Mesendoderm (in vitro differentiated cells): ENCODE measurements around the gene TMCO2.

ENCODE experiments used
- DNase-seq: peaks from one replicate; pipeline ENCODE4 v3.0.0; 2013
- H2AK5ac ChIP-seq: 2 replicates; pipeline ENCODE4 v1.6.1; 2013; ENCODE audit warnings: low read length, inconsistent platforms
- H2BK120ac ChIP-seq: 2 replicates; pipeline ENCODE4 v1.6.1; 2013; ENCODE audit warnings: low read depth, mild to moderate bottlenecking, low read length, moderate library complexity, mixed read lengths
- H2BK15ac ChIP-seq: replicated peaks from 2 replicates; pipeline ENCODE4 v1.6.1; 2013; ENCODE audit warnings: low read depth, mild to moderate bottlenecking, moderate library complexity
- H2BK5ac ChIP-seq: 2 replicates; pipeline ENCODE4 v1.6.1; 2013; ENCODE audit warnings: low read length, inconsistent platforms
- H3K18ac ChIP-seq: 2 replicates; pipeline ENCODE4 v1.6.1; 2013; ENCODE audit warnings: mild to moderate bottlenecking, low read length, mixed read lengths
- H3K23ac ChIP-seq: one replicate; pipeline ENCODE4 v1.6.1; 2013; ENCODE audit warnings: low read length
- H3K27ac ChIP-seq: 2 replicates; pipeline ENCODE4 v1.5.1; 2013; ENCODE audit warnings: low read depth, mild to moderate bottlenecking, inconsistent platforms, low read length, moderate library complexity
- H3K27me3 ChIP-seq: 2 replicates; pipeline ENCODE4 v1.6.1; 2013; ENCODE audit warnings: low read length, control low read depth, mild to moderate bottlenecking, inconsistent platforms; ENCODE audit not compliant: insufficient read depth, poor library complexity
- H3K36me3 ChIP-seq: 2 replicates; pipeline ENCODE4 v1.6.1; 2013; ENCODE audit warnings: low read length, inconsistent platforms; ENCODE audit not compliant: control insufficient read depth, insufficient read depth
- H3K4ac ChIP-seq: one replicate; pipeline ENCODE4 v1.6.1; 2013; ENCODE audit warnings: low read depth, mild to moderate bottlenecking, low read length, moderate library complexity
- H3K4me1 ChIP-seq: 2 replicates; pipeline ENCODE4 v1.6.1; 2013; ENCODE audit warnings: low read depth, low read length, inconsistent platforms; ENCODE audit not compliant: control insufficient read depth
- H3K4me2 ChIP-seq: 2 replicates; pipeline ENCODE4 v1.6.1; 2013; ENCODE audit warnings: low read length
- H3K4me3 ChIP-seq: 2 replicates; pipeline ENCODE4 v1.5.1; 2013; ENCODE audit warnings: mild to moderate bottlenecking, low read length
- H3K56ac ChIP-seq: one replicate; pipeline ENCODE4 v1.6.1; 2013; ENCODE audit warnings: low read length
- H3K79me1 ChIP-seq: 2 replicates; pipeline ENCODE4 v1.6.1; 2013; ENCODE audit warnings: low read length, inconsistent platforms
- H3K79me2 ChIP-seq: 2 replicates; pipeline ENCODE4 v1.6.1; 2013; ENCODE audit warnings: mild to moderate bottlenecking, low read length; ENCODE audit not compliant: control insufficient read depth, insufficient read depth
- H3K9ac ChIP-seq: 2 replicates; pipeline ENCODE4 v1.6.1; 2013; ENCODE audit warnings: low read length, inconsistent platforms
- H4K5ac ChIP-seq: one replicate; pipeline ENCODE4 v1.6.1; 2013; ENCODE audit warnings: low read length
- H4K8ac ChIP-seq: one replicate; pipeline ENCODE4 v1.6.1; 2013; ENCODE audit warnings: low read depth, mild to moderate bottlenecking, control low read depth, low read length, moderate library complexity
- WGBS: extraction: QIAGEN DNeasy Blood & Tissue Kit; methylation state at CpG from one replicate; pipeline ENCODE4 v1.1.7; 2013; ENCODE audit warnings: low lambda C conversion rate, missing lambda C conversion rate; ENCODE audit not compliant: insufficient coverage; ENCODE audit errors: extremely low coverage; 5-methylcytosine and 5-hydroxymethylcytosine counted together

The TMCO2 gene

DNA sequence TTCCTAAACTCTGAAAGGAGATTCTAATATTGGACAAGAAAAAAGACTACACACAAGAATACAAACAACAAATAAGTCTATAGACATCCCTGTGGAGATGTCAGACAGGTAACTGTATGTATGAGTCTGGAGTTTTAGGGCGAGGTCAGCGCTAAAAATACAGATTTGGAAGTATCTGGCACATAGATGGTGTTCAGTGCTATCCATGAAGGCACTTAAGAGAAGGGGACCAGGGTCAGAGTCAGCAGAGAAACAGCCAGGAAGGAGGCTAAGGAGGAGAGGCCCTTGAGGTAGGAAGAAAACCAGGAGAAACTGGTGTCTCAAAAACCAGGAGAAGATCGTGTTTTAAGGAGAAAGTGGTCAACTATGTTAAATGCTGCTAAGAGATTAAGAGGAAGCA, 28.4 kb downstream of the TMCO2 start:
- H3K79me1 ChIP-seq = peaks cover 2% of the 10 kb centered on the region
- no peak overlapping the region for H3K4me2 ChIP-seq
- no peak overlapping the region for H2BK5ac ChIP-seq
- no peak overlapping the region for H3K4ac ChIP-seq
- no peak overlapping the region for H3K56ac ChIP-seq
- H3K27me3 ChIP-seq = no peaks in the 10 kb centered on the region
- no peak overlapping the region for H2BK15ac ChIP-seq
- H4K8ac ChIP-seq = no peak overlapping the region
- H3K79me2 ChIP-seq = no peaks in the 10 kb centered on the region
- no peak overlapping the region for H2BK120ac ChIP-seq
- H3K4me1 ChIP-seq = no peaks in the 10 kb centered on the region
- DNase-seq = no peak
- H2AK5ac ChIP-seq = no peak overlapping the region
- no peak overlapping the region for H3K18ac ChIP-seq
- no peak overlapping the region for H3K9ac ChIP-seq
- no CpG with 5 or more reads among the region's 3 CpGs for WGBS
- H3K27ac ChIP-seq = no peak overlapping the region
- H3K4me3 ChIP-seq = no peak overlapping the region
- no peak overlapping the region for H3K23ac ChIP-seq
- H4K5ac ChIP-seq = no peak overlapping the region
- H3K36me3 ChIP-seq = no peaks in the 10 kb centered on the region

DNA sequence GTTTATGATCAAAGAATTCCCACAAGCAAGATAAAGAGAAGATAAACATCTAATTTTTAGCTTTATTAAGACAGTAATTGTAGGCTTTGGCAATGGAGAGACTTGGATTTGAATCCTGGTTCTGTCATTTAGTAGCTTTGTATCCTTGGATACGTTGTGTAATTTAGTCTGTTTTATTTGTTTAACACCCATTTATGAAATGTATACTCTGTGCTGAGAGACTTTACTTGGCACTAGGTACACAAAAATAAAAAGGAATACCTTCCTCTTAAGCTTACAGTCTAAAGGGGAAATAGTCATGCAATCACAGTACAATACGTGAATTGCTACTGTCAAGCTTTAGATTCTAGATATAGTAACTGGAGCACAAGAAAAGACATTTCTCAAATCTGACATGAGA, 34.1 kb downstream of the TMCO2 start:
- no peaks in the 10 kb centered on the region for H3K4me1 ChIP-seq
- H3K18ac ChIP-seq = no peak overlapping the region
- no peak overlapping the region for H3K27ac ChIP-seq
- peaks cover 2% of the 10 kb centered on the region for H3K36me3 ChIP-seq
- no peak for DNase-seq
- no peak overlapping the region for H4K8ac ChIP-seq
- H4K5ac ChIP-seq = no peak overlapping the region
- H3K27me3 ChIP-seq = no peaks in the 10 kb centered on the region
- H2BK15ac ChIP-seq = no peak overlapping the region
- H3K79me2 ChIP-seq = no peaks in the 10 kb centered on the region
- no peak overlapping the region for H3K23ac ChIP-seq
- no peak overlapping the region for H2AK5ac ChIP-seq
- H3K4ac ChIP-seq = no peak overlapping the region
- H3K79me1 ChIP-seq = no peaks in the 10 kb centered on the region
- WGBS = no CpG with 5 or more reads among the region's 2 CpGs
- no peak overlapping the region for H3K4me3 ChIP-seq
- H2BK120ac ChIP-seq = no peak overlapping the region
- H3K9ac ChIP-seq = no peak overlapping the region
- H3K56ac ChIP-seq = no peak overlapping the region
- H2BK5ac ChIP-seq = no peak overlapping the region
- H3K4me2 ChIP-seq = no peak overlapping the region

DNA sequence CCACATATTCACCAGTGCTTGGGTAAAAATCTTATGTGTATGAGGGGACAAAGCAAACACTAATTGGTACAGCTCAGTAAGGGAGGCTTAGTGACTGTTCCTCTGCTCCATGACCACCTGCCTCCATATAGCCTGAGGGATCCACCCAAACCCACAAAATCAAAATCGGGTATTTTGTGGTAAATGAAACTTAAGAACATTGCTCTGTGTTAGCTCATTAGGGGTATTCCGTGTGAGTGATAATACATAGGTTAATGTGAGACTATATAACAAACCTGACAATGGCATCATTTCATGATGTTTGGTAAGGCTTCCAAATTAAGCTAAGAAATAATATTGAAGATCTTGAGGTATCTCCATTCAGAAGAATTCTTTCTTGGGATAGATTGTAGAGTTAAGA, 43.6 kb downstream of the TMCO2 start:
- no peak overlapping the region for H3K4ac ChIP-seq
- H3K27ac ChIP-seq = no peak overlapping the region
- no peak overlapping the region for H3K9ac ChIP-seq
- H3K27me3 ChIP-seq = no peaks in the 10 kb centered on the region
- no peaks in the 10 kb centered on the region for H3K79me2 ChIP-seq
- H2BK120ac ChIP-seq = no peak overlapping the region
- no peak for DNase-seq
- no peak overlapping the region for H2AK5ac ChIP-seq
- no peak overlapping the region for H2BK15ac ChIP-seq
- H3K79me1 ChIP-seq = no peaks in the 10 kb centered on the region
- H3K4me3 ChIP-seq = no peak overlapping the region
- H3K4me1 ChIP-seq = no peaks in the 10 kb centered on the region
- no CpG with 5 or more reads among the region's 2 CpGs for WGBS
- no peak overlapping the region for H2BK5ac ChIP-seq
- H3K36me3 ChIP-seq = peaks cover 9% of the 10 kb centered on the region
- no peak overlapping the region for H3K23ac ChIP-seq
- H3K56ac ChIP-seq = no peak overlapping the region
- no peak overlapping the region for H3K18ac ChIP-seq
- H3K4me2 ChIP-seq = no peak overlapping the region
- H4K8ac ChIP-seq = no peak overlapping the region
- H4K5ac ChIP-seq = no peak overlapping the region

DNA sequence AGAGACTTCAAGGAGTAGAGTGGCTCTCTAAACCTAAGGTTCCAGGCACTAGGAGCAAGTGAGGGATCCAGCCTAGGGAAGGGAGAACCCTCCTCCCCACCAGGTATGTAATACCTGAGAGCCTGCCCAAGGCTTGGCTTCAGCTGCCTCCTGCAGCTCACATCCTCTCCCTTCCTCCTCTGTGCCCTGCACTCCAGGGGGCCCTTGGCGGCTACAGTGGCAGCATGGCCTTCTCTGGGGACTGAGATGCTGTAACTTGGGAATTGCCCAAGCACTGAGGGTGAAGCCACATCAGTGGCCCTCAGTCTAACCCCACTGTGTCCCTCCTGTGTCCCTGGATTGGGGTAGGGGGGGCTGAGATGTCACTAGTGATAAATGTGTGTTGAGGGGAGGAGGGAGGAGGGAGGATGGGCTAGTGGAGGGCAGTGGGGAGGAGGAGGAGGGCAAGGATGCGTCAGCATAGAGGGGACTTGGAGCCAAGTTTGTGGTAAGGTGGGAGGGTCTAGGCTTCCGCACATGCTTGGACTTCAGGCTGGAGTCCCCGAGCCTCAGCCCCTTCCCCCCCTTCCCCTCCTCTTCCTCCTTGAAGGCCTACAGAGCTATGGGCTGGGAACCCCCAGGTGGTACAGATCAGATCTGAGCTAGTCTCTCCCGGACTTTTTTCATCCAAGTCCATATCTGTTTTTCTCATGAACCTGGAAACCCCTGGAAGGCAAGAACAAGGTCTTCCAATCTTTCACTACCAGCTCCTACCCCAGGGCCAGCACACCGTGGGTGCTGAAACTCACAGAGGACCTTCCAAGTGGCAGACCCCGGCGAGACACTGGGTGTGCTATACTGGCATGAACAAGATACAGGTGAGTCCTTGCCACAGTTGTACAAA, 51.9 kb downstream of the TMCO2 start:
- Histone ChIP-seq H3K79me1 (no peaks in the 10 kb centered on the region), H3K27me3 (no peaks in the 10 kb centered on the region), H4K8ac (no peak overlapping the region), H3K4me3 (no peak overlapping the region), H2BK5ac (no peak overlapping the region), H3K56ac (no peak overlapping the region), H3K9ac (no peak overlapping the region), H3K4me2 (no peak overlapping the region), H3K36me3 (peaks cover 1% of the 10 kb centered on the region), H3K79me2 (no peaks in the 10 kb centered on the region), H4K5ac (no peak overlapping the region), H2AK5ac (no peak overlapping the region), H3K18ac (no peak overlapping the region), H3K4me1 (no peaks in the 10 kb centered on the region), H2BK120ac (no peak overlapping the region), H3K27ac (no peak overlapping the region), H3K23ac (no peak overlapping the region), H2BK15ac (no peak overlapping the region), H3K4ac (no peak overlapping the region)
- DNase-seq = no peak
- WGBS = no CpG with 5 or more reads among the region's 8 CpGs

DNA sequence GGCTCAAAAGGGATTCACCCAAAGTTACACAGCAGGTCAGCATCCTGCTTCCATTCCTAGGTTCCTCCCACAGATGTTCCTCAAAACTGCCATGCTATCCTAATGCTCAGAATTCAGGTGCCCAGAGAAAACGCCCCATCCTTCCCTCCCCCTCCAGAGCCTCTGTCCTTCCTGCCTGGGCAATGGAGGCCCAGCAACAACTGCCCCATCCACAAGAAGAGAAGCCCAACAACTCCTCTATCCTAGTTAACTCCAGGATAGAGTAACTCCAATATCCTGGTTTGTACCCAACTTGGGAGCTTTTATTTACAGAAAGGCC, 52.5 kb downstream of the TMCO2 start:
- no peaks in the 10 kb centered on the region for H3K79me2 ChIP-seq
- DNase-seq = no peak
- no peak overlapping the region for H2BK15ac ChIP-seq
- H4K8ac ChIP-seq = no peak overlapping the region
- no peak overlapping the region for H3K9ac ChIP-seq
- H3K4me3 ChIP-seq = no peak overlapping the region
- H3K36me3 ChIP-seq = peaks cover 1% of the 10 kb centered on the region
- no peak overlapping the region for H3K56ac ChIP-seq
- no peak overlapping the region for H3K4me2 ChIP-seq
- H3K27me3 ChIP-seq = no peaks in the 10 kb centered on the region
- WGBS = no CpG with 5 or more reads among the region's 1 CpG
- H2AK5ac ChIP-seq = no peak overlapping the region
- no peaks in the 10 kb centered on the region for H3K79me1 ChIP-seq
- H2BK120ac ChIP-seq = no peak overlapping the region
- H3K27ac ChIP-seq = no peak overlapping the region
- no peak overlapping the region for H3K4ac ChIP-seq
- no peak overlapping the region for H2BK5ac ChIP-seq
- no peak overlapping the region for H3K23ac ChIP-seq
- no peak overlapping the region for H3K18ac ChIP-seq
- no peaks in the 10 kb centered on the region for H3K4me1 ChIP-seq
- no peak overlapping the region for H4K5ac ChIP-seq

DNA sequence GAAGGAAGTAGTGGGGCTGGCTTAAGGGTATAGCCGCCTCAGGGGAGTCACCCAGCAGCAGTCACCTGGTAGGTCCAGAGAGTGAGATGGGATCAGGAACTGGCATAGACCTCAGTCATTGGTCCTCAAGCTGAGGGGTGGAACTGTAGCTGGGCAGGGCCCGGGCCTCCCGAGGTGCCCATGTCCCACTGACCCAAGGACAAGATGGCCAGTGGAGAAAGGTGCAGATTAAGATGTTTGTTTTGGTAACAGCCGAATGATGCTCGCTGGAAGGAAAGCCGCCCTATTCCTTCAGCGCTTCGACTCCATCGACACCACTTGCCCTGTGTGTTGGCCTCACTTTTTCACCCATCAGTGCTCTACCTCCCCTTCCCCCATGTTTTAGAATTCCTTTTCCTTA, 52.9 kb downstream of the TMCO2 start:
- H3K27me3 ChIP-seq = no peaks in the 10 kb centered on the region
- no peak overlapping the region for H2AK5ac ChIP-seq
- no peak overlapping the region for H3K56ac ChIP-seq
- no peak for DNase-seq
- no peaks in the 10 kb centered on the region for H3K4me1 ChIP-seq
- no peak overlapping the region for H2BK120ac ChIP-seq
- H3K23ac ChIP-seq = no peak overlapping the region
- no peak overlapping the region for H3K4me3 ChIP-seq
- no peak overlapping the region for H4K5ac ChIP-seq
- no peaks in the 10 kb centered on the region for H3K79me2 ChIP-seq
- no peak overlapping the region for H2BK5ac ChIP-seq
- no CpG with 5 or more reads among the region's 9 CpGs for WGBS
- no peaks in the 10 kb centered on the region for H3K79me1 ChIP-seq
- H4K8ac ChIP-seq = no peak overlapping the region
- H3K36me3 ChIP-seq = peaks cover 3% of the 10 kb centered on the region
- H3K4ac ChIP-seq = no peak overlapping the region
- H3K27ac ChIP-seq = no peak overlapping the region
- no peak overlapping the region for H3K9ac ChIP-seq
- no peak overlapping the region for H3K4me2 ChIP-seq
- no peak overlapping the region for H2BK15ac ChIP-seq
- H3K18ac ChIP-seq = no peak overlapping the region
